NCI-H1436 (cell line): ENCODE measurements around the gene APOBEC3F.
"Not testable (repeated sequence)": the region's sequence is repeated elsewhere in the genome, so short reads cannot be mapped to it uniquely, and the experiment has no call there.

Experiments used
- DNase-seq: peaks from one replicate; lab custom pipeline; 2025; lab: John Stamatoyannopoulos, UW

APOBEC3F gene

DNA sequence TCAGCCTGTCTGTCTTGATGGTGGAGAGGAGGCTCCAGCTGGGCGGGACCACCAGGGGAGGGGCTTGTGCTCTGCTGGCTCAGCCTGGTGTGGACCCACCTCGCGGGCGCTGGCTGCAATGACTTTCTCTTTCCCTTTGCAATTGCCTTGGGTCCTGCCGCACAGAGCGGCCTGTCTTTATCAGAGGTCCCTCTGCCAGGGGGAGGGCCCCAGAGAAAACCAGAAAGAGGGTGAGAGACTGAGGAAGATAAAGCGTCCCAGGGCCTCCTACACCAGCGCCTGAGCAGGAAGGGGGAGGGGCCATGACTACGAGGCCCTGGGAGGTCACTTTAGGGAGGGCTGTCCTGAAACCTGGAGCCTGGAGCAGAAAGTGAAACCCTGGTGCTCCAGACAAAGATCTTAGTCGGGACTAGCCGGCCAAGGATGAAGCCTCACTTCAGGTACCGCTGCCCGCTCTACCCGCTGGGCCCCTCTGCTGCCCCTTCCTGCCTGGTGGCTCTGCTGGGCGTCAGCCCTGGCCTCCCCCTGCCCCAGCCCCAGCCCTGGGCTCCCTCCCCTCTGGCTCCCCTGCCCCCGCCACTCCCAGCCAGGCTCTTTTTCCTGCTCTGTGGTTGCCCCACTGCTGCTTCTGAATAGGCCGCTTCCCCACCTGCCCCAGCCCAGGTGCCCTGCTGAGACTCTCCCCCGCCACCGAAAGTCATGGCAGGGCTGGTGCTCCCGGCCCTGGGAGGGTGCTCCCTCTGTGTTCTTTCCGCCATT is at the start of gene APOBEC3F:
Gene APOBEC3F, plus strand, starts transcription at position 327 of the 759 bp plus-strand sequence. Its CDS starts 97 bp downstream, at position 424.
- DNase-seq, result not testable (repeated sequence)

DNA sequence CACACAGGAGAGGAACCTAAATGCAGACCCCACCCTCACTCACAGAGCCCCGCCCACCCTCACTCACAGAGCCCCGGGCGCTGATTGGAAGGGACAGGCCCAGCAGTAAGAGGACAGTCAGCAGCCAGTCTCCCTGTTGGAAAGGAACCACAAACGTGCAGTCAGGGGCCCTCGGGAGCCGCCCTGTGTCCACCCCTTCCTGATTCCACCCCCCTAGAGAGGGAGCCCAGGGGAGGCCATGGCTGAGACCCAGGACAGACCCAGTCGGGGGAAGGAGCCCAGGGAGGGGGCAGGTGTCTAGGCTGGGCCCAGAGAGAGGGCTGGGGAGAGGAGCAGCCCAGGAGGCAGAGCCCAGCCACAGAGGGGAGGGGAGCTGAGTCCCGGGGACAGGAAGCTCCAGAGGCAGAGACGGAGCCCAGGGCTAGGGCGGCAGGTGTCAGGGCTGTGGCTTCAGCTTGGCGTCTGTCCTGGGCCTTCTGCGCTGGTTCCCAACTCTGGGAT is 47.7 kb upstream of the APOBEC3F start:
- DNase-seq, result peak; percentile 62

DNA sequence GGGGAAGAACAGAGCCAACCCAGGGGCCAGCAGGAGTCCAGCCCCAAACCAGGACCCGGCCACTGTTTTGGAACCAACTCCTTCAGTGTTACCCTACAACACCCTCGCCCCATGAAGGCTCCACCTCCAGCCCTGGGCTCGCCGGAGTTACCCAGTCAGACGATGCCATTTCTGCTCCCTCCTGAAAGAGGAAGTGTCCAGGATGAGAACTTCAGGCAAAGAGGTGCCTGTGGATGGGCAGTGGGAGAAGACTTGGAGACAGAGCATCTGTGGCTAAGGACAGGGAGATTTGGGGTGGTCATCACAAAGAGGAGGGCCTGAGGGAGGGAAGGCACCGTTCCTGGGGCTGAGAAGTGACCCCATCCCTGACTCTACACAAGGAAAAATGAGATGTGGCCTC is 44.6 kb upstream of the APOBEC3F start:
- no peak for DNase-seq

DNA sequence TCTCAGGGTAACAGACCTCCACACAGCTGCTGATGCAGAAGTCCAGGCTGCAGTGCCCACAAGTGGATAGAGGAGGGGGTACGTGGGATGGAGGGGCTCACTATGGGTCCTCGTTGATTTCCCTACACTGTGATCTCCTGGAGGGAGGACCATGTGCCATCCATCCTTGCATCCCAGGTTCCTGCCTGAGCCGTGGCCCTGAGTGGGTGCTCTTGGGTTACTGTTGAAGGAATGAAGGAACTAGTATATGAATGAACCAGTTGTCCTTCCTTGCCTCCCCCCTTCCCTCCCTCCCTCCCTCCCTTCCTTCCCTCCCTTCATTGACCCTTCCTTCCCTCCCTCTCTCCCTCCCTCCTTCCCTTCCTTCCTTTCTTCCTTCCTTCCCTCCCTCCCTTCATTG is 43.1 kb upstream of the APOBEC3F start:
- no peak for DNase-seq

DNA sequence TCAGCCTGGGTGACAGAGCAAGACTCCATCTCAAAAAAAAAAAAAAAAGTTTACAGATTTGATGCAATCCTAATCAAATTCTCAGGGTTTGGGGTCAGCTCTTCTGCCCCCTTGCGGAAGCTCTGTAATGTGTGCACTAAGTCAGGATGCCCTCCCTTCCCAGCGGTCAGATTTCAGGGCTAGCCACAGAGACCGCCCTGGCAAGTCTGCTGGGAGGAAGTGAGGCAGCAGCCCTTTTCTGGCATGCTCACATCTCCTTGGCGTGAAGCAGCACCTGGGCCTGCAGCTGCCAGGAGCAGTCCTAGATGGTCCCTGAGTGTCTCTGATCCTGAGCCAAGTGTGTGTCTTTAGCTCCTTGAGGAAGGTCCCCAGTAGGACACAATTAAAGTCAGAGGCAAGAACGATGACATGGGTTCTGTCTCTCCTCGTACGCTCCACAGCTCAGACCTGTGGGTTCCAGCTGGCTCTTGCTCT is 37.5 kb upstream of the APOBEC3F start:
- peak; percentile 72 for DNase-seq

DNA sequence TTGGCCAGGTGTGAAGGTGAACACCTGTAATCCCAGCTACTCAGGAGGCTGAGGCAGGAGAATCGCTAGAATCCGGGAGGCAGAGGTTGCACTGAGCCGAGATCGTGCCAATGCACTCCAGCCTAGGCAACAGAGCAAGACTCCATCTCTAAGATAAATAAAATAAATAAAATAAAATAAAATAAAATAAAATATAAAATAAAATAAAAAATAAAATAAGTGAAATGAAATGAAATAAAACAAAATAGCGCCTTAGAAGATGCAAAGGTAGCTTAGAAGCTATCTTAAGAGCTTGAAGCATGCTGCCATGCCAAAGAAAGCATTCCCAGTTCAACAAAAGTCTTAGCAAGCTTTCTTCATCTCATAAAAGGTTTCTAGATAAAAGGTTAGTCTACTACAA is 33.5 kb upstream of the APOBEC3F start:
- DNase-seq, result no peak

DNA sequence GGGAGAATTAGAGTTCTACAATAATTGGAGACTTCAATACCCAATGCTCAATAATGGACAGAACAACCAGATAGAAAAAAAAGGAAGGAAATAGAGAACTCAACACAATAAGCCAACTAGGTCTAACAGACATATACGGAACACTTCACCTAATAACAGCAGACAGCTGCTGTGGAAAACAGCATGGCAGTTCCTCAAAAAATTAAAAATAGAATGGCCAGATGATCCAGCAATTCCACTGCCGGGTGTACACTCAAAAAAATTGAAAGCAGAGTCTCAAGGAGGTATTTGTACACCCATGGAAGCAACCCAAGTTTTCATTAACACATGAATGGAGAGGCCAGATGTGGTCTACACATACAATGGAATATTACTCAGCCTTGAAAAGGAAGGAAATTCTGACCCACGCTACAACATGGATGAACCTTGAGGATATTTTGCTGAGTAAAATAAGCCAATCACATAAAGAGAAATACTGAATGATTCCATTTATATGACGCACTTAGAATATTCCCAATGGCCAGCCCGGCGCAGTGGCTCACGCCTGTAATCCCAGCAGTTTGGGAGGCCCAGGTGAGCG is 32.3 kb upstream of the APOBEC3F start:
- not testable (repeated sequence) for DNase-seq

DNA sequence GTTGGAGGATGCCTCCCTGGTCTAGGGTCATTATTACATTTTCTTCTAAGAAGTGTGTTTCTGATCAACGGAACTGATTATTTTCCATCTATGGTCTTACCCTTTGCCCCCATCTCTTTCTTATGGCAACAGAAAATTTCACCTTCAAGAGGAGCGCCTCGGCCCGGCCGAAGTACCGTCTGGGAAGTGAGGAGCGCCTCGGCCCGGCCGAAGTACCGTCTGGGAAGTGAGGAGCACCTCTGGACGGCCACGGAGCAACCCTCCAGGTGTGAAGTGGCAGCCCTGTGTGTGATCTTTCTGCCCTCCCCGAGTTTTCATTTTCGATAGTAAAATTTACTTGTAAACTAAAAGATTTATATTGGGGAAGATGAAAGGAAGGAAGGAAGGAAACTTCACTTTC is 29.7 kb upstream of the APOBEC3F start:
- no peak for DNase-seq

DNA sequence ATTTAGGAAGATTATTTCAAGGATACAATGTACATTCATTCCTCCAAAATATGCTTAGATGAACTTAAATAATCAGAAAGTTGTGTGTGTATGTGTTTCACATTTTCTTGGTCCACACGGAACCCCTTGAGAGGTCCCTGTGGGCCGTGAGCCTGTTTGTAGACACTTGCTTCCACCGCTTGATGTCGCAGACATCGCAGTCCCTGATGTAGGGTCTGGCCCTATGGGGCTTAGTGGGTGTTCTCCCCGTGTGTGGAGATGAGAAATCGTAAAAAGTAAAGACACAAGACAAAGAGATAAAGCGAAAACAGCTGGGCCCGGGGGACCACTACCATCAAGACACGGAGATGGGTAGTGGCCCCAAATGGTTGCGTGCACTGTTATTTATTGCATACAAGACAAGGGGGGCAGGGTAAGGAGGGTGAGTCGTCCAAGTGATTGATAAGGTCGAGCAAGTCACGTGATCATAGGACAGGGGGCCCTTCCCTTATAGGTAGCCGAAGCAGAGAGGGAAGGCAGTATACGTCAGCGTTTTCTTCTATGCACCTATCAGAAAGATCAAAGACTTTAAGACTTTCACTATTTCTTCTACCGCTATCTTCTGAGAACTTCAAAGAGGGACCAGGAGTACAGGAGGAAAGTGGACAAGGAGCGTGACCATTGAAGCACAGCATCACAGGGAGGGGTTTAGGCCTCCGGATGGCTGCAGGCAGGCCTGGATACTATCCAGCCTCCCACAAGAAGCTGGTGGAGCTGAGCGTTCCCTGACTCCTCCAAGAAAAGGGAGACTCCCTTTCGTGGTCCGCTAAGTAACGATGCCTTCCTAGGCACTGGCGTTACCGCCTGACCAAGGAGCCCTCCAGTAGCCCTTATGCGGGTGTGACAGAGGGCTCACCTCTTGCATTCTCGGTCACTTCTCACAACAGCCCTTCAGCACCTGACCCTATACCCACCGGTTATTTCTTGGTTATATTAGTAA is 27.8 kb upstream of the APOBEC3F start:
- DNase-seq, result no peak

DNA sequence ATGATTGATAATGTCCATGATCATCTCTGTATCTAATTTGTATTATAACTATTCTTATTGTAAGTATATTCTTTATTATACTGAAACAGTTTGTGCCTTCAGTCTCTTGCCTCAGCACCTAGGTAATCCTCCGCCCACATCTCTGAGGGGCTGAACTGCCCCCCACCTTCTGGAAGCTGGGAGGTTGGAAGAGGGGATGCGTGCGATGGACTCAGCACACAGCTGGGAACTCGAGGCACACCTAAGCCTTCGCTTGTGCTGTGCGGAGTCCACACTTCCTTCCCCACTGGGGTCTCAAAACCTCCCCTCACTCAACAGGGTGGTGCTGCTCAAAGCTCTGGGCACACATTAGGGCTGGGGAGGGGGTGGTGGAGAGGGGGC is 27.1 kb upstream of the APOBEC3F start:
- DNase-seq, result not testable (repeated sequence)

DNA sequence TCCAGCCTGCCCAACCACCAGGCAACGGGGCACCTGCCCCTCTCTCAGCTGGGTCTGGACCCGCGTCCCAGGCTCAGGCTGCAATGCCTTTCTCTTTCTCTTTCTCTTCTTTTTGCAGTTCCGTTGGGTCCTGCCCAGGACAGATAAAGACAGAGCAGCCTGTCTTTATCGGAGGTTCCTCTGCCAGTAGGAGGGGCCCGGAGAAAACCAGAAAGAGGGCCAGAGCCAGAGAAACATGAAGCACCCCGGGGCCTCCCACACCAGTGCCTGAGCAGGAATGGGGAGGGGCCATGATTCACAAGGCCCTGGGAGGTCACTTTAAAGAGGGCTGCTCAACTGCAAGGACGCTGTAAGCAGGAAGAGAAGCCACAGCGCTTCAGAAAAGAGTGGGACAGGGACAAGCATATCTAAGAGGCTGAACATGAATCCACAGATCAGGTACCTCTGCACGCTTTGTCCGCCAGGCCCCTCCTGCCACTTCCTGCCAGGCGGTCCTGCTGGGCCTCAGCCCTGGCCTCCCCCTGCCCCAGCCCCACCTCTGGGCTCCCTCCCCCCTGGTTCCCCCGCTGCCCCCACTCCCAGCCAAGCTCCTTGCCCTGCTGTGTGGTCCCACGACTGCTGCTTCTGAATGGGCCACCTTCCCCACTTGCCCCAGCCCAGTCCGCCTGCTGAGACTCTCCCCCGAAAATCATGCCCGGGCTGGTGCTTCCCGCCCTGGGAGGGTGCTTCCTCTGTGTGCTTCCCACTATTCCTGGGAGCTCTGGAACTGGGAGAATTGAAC is 26.5 kb upstream of the APOBEC3F start, which contains the start of gene APOBEC3C:
Gene APOBEC3C, plus strand, starts transcription at position 316 of the 781 bp plus-strand sequence. Its CDS starts 106 bp downstream, at position 422.
- DNase-seq, result peak; percentile 29

DNA sequence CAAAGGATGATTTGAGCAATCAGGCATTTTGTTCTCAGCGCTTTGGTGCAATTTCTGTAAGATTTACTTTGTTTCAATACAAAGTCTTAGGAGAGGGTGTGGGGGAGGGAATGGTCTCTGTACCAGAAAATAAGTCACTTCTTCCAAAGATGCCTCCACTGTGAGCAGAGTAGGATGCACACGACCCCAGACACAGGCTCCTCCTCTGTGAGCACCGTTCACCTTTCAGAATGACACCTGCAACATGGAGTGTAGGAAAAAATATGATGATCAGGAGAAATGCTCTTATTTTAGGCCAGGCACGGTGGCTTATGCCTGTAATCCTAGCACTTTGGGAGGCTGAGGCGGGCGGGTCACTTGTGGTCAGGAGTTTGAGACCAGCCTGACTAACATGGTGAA is 25.9 kb upstream of the APOBEC3F start:
- DNase-seq, result not testable (repeated sequence)

DNA sequence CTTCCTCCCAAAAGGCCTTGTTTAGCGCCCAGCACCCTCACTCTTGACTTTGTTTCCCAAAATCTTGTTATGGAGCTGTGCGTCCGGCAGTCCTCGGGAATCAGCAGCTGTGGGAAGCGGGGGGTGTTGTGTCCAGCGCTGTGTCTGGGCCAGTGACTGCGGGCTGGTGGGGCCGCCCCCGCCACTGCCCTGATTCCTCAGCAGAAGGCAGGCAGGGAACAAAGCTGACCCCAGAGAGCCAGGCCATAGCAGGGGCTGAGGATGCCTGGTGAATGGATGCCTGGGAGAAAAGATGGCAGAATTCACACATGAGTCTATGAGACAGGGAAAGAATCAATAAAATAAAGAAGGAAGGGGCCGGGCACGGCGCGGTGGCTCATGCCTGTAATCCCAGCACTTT is 24.1 kb upstream of the APOBEC3F start:
- no peak for DNase-seq

DNA sequence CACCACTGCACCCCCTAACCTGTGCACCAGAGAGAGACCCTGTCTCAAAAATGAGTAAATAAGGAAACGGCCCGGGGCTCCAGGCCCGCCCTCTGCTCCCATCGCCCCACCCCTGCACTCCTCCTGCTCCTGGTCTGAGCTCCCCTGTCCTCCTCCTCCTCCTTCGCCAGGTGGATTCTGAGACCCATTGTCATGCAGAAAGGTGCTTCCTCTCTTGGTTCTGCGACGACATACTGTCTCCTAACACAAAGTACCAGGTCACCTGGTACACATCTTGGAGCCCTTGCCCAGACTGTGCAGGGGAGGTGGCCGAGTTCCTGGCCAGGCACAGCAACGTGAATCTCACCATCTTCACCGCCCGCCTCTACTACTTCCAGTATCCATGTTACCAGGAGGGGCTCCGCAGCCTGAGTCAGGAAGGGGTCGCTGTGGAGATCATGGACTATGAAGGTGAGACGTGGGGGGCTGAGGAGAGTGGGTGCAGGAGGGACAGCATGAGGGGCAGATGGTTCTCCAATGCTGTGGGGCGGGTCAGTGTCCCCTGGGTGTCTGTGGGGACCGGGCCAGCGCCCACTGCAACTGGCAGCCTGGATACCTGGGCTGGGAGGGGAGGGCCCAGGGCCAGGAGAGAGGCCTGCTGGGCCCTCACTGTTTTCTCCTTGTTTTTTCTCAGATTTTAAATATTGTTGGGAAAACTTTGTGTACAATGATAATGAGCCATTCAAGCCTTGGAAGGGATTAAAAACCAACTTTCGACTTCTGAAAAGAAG is 22.9 kb upstream of the APOBEC3F start:
- DNase-seq, result no peak

DNA sequence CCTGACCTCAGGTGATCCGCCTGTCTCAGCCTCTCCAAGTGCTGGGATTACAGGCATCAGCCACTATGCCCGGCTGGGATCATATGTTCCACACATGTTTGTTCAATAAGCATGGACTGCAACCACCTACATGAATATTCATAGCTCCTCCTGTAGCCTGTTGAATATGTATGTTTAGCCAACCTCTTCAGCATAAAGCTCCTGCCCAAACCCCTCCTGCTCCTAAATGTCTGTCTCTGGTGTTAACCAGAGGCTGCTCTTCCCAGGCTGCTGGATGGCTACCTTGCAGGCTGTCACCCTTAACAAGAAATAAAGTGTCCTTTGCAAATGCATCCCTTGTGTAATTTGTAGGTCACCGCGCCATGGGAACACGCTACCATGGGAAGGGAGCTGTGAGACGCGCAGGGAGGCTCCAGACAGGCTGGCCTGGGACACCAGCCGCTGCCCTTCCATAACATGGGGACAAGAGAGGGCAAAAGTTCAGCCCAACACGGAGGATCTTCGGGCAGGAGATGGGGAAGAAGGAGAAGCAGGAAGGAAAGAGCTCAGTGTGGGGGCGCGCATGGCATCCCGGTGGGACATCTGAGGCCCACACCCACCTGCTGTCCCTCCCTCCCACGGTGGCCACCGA is 20.5 kb upstream of the APOBEC3F start:
- not testable (repeated sequence) for DNase-seq

DNA sequence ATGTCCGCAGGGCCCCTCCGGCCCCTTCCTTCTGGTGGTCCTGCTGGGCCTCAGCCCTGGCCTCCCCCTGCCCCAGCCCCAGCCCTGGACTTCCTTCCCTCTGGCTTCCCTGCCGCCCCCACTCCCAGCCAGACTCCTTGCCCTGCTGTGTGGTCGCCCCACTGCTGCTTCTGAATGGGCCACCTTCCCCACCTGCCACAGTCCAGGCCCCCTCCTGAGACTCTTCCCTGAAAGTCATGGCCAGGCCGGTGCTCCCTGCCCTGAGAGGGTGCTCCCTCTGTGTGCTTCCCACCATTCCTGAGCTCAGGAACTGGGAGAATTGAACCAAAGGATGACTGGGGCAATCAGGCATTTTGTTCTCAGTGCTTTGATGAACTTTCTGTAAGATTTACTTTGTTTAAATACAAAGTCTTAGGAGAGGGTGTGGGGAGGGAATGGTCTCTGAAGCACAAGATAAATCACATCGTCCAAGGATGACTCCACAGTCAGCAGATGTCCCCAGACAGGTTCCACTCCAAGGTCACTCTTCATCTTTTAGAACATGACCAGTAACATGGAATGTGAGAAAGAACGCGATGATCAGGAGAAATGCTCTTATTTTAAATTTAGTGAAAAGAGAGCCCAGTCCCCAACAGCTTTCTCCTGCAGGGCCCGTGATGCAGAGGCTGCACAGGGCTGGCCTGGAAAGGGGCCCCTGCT is 19.0 kb upstream of the APOBEC3F start:
- no peak for DNase-seq

DNA sequence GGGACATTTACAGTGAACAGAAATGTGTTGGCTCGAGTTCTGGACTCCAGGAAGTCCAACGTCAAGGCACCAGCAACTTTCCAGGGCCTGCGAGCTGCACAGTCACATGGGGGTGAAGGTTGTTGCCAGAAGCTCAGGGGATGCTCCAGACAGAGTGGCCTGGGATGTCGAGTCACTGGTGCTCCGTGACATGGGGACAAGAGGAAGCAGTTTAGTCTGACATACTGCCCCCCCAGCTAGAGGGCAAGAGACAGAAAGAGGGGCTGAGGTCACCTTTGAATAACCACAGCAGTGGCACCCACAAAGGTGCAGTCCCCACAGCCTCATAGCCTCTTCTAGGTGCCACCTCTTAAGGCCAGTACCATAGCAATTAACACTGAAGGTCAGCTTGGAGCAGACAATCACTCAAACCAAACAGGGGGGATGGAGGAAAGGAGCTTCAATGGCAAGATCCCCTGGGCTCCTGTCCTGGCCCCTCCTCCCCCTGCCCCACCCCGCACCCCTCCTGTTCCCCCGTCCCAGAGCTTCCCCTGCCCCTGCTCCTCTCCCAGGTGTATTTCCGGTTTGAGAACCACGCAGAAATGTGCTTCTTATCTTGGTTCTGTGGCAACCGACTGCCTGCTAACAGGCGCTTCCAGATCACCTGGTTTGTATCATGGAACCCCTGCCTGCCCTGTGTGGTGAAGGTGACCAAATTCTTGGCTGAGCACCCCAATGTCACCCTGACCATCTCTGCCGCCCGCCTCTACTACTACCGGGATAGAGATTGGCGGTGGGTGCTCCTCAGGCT is 15.9 kb upstream of the APOBEC3F start:
- no peak for DNase-seq

DNA sequence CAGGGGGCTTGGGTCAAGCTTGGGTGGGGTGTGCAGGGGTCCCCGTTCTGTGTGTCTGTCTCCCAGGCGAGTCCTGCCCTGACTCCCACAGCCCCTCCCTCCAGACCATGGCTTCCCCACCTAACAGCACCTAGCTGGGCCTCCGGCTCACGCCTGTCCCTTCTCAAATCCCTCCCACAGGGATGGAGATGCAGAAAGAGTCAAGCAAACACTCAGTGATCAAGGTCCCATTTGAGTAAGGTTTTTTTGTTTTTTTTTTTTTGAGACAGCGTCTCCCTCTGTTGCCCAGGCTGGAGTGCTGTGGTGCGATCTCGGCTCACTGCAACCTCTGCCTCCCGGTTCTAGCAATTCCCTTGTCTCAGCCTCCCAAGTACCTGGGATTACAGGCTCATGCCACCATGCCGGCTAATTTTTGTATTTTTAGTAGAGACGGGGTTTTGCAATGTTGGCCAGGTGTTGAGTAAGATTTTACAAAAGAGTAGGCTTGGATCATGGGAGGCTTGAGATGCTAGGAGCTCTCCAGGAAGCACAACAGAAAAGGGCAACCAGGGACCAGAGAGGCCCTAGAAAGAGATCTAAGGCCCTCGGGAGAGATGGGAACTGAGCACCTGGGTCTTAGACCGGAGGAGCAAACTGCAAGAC is 14.0 kb upstream of the APOBEC3F start:
- no peak for DNase-seq
